HG02642 (cell line): ENCODE measurements around the gene RABL6.
"Not testable (repeated sequence)": the region's sequence is repeated elsewhere in the genome, so short reads cannot be mapped to it uniquely, and the experiment has no call there.

Experiments used
- ATAC-seq: cut with Tn5 transposase; IDR thresholded peaks from one replicate; pipeline ENCODE4 v1.9.1; 2021; ENCODE audit warnings: mild to moderate bottlenecking; ENCODE audit not compliant: unreplicated experiment, poor library complexity

The RABL6 gene

DNA sequence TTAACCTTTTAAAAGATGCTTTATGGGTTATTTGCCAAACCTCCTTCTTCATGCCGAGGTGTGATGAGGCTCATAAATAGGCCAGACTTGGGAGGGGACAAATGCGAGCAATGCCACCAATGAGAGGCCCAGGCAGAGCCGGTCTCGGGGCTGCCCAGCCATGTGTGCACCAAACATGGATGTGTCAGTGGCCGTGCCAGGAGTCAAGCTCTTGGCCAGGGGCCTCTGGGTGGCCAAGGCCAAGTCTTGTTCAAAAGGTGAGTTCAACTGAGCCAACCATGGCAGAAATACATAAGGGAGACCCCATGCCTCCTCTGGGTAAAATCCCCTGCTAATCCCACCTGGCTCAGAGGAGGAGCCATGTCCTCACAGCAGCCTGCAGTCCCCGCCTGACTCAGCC, 32.6 kb upstream of the RABL6 start:
- ATAC-seq: no peak

DNA sequence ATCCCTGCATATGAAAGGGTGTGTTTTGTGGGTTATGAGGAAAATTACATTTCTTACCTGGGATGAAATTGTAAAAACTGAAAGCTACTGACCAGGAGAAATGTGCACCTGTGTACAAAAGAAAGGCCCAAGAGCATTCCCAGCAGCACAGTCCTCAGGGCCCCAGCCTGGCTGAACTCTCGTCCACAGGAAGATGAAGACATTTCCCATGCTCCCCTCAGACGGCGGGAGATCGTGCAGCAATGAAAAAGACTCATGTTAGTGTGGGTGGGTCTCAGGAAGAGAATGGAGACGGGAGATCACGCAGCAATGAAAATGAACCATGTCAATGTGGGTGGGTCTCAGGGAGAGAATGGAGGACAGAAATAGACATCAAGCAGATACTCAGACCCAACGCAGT, 30.8 kb upstream of the RABL6 start:
- no peak for ATAC-seq

DNA sequence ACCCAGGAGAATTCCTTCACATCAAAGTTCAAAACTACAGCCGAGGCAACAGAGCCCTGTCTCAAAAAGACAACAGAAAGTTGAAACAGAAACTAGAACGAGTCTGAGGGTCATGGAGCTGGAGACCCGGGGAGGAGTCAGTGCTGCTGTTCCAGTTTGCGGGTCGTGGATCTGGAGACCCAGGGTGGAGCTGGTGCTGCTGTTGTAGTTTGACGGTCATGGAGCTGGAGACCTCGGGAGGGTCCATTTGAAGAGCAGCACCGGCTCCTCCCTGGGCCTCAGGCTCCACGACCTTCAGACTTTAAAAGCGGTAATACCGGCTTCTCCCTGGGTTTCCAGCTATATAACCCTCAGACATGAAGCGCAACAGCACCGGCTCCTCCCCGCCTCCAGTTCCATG, 30.4 kb upstream of the RABL6 start:
- no peak for ATAC-seq

DNA sequence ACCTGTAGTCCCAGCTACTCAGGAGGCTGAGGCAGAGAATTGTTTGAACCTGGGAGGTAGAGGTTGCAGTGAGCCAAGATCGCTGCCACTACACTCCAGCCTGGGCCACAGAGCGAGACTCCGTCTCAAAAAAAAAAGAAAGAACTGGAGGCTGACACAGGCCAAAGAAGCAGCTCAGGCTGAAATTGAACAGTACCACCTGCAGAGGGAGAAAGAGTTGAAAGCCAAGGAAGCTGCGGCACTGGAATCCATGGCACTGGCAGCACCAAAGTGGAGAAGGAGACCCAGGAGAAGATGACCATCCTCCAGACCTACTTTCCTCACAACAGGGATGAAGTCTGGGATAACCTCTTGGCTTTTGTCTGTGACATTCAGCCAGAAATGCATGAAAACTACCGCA, 27.9 kb upstream of the RABL6 start:
- ATAC-seq: no peak

DNA sequence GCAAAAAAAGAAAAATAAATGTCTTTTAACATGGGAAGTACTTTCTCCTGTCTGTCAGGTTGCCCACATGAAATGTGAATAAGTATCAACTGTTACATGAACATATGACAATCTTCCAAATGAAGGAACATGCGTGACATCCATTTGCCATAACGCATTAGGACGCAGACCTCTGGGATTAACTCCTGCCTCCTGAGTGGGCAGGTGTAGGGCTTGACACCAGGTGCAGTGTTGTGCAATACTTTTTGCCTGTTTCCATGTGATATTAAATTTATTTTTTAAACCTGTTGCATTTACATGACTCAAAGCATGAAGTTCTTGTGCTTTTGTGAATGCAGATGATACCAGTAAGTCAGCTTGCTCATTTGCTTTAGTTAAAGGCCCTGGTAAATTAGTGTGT, 25.3 kb upstream of the RABL6 start:
- ATAC-seq: no peak

DNA sequence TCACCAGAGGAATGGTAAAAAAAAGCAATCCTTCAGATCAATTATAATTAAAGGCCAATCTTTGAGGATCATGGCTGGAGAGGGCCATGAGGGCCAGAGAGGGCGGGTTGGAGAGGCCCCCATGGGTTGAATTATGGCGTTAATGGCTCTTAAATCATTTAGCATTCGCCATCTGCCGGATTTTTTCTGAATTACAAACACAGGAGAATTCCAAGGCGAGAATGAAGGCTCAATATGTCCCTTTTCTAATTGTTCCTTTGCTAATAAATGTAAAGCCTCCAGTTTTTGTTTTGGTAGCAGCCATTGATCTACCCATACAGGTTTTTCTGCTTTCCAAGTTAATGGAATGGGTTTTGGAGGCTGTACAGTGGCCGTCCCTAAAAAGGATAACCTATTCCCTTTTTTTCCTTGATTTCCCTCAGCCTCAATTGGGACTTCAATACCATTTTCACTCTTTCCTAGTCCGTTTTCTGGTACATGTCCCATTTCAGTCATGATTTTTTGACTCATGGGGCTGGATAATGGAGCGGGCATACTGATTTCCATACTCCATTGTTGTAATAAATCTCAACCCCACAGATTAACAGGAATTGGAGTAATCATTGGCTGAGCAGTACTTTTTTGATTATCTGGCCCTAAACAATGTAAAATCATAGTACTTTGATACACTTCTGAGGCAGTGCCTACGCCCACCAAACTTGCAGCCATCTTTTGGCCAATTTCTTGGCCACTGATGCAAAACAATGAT, 23.3 kb upstream of the RABL6 start:
- no peak for ATAC-seq

DNA sequence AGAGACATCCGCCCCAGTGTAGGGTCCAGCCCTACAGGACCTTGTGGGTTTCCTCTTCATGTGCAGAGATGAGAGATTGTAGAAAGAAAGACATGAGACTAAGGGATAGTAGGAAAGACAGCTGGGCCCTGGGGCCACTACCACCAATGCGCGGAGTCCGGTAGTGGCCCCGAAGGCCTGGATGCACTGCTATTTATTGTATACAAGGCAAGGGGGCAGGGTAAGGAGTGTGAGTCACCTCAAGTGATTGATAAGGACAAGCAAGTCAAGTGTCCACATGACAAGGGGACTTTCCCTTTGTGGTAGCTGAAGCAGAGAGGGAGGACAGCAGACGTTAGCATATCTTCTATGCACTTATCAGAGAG, 22.8 kb upstream of the RABL6 start:
- no peak for ATAC-seq

DNA sequence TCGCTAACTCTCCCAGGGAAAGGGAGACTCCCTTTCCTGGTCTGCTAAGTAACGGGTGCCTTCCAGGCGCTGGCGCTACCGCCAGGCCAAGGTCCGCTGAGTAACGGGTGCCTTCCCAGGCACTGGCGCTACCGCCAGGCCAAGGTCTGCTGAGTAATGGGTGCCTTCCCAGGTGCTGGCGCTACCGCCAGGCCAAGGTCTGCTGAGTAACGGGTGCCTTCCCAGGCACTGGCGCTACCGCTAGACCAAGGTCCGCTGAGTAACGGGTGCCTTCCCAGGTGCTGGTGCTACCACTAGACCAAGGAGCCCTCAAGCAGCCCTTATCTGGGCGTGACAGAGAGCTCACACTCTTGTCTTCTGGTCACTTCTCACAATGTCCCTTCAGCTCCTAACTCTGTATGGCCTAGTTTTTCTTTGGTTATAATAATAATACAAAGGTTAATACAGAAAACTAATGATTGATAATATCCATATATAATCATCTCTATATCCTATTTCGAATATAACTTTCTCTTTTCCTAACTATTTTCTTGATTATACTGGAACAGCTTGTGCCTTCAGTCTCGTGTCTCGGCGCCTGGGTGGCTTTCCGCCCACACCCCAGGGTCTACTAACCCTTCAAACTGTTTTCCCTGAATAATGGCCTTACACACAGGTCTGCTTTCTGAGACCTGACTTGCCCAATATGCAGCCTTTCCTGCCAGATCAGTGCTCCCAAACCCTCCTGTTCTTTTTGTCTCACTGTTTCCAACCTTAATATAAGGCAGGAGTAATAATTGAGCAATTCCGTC, 22.0 kb upstream of the RABL6 start:
- ATAC-seq: not testable (repeated sequence)

DNA sequence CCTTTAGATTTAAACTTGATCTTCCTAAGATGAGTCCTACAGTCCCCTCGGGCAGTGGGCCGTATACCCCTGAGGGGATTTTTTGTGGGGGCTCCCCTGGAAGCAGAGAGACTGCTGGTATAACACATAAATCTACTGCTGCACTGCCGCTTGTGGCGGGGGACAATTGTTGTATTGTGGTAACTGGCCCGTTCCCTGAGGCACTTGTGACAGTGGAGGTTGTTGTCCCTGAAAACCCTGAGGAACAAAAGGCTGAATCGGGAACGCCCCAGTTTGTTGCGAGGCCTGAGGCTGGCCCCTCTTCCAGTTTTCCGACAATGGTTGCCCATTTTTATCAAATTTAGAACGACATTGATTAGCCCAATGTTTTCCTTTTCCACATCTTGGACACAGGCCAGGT, 21.3 kb upstream of the RABL6 start:
- ATAC-seq: no peak

DNA sequence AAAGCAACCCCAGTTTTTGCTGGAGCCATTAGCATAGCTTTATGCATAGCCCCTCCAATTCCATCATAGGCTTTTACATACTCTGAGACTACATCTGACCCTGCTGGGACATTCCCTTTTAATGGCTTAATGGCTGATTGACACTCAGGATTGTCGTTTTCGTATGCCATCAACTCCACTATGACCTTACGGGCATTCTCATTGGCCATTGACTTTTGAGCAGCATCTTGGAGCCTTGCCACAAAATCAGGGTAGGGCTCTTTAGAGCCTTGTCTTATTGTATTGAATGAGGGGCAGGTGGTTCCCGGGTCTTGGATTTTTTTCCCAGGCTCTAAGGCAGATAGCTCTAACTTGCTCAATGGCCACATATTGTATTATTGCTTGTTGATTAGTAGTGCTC, 20.8 kb upstream of the RABL6 start:
- ATAC-seq: not testable (repeated sequence)

DNA sequence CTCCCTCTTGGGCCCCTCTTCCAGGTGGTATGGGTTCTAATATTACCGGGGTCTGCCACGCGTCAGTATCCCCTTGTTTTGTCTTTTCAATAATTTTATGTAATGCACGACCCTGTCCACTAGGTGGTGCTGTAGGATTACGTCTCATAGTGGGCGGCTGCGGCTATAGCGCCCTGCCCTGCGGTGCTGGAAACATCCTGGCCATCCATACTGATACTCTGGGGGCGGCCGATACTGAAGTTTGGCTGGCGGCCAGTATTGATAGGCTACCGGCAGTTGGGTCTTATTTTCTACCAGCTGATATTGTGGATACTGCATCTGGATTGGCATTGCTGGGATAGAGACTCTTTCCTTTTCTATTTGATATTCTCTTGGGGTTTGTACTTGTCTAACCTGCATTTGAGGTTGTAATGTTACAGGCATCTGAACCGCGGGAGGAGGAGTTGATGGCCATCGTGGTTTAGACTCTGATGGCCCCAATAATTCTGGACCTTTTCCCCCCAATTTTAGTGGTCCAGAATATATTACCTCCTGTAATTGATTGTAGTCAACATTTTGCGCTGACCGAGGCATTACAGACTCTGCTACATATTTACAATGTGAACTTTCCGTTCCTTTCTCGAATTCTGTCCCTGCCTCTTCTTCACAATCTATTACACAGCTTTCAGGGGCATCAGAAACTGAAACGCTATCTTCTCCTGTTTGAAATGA, 19.9 kb upstream of the RABL6 start:
- no peak for ATAC-seq

DNA sequence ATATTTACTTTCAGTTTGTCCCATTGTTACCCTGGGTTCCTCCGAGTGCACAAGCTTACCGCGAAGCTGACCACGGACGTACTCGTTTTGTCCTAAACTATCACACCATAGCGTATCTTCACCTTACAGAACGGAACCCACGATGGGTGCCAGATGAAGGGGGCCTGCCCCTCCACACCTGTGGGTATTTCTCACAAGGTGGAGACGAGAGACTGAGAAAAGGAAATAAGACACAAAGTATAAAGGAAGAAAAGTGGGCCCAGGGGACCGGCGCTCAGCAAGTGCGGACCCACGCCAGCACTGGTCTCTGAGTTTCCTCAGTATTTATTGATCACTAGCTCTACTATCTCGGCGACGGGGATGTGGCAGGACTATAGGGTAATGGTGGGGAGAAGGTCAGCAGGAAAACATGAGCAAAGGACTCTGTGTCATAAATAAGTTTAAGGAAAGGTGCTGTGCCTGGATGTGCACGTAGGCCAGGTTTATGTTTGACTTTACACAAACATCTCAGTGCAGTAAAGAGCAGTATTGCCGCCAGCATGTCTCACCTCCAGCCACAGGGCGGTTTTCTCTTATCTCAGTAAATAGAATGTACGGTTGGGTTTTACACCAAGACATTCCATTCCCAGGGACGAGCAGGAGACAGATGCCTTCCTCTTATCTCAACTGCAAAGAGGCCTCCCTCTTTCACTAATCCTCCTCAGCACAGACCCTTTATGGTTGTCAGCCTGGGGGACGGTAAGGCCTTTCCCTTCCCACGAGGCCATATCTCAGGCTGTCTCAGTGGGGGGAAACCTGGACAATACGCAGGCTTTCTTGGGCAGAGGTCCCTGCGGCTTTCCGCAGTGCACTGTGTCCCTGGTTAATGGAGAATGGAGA, 18.9 kb upstream of the RABL6 start:
- ATAC-seq: not testable (repeated sequence)

DNA sequence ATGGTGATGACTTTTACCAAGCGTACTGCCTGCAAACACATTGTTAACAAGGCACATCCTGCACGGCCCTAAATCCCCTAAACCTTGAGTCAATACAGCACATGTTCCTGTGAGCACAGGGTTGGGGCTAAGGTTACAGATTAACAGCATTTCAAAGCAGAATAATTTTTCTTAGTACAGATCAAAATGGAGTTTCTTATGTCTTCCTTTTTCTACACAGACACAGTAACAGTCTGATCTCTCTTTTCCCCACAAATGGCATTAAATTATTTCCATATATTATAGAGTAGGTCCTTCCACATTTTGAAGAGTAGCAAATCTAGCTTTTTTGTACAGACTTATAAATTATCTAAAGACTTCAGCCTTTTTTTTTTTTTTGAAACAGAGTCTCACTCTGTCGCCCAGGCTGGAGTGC, 18.2 kb upstream of the RABL6 start:
- no peak for ATAC-seq

DNA sequence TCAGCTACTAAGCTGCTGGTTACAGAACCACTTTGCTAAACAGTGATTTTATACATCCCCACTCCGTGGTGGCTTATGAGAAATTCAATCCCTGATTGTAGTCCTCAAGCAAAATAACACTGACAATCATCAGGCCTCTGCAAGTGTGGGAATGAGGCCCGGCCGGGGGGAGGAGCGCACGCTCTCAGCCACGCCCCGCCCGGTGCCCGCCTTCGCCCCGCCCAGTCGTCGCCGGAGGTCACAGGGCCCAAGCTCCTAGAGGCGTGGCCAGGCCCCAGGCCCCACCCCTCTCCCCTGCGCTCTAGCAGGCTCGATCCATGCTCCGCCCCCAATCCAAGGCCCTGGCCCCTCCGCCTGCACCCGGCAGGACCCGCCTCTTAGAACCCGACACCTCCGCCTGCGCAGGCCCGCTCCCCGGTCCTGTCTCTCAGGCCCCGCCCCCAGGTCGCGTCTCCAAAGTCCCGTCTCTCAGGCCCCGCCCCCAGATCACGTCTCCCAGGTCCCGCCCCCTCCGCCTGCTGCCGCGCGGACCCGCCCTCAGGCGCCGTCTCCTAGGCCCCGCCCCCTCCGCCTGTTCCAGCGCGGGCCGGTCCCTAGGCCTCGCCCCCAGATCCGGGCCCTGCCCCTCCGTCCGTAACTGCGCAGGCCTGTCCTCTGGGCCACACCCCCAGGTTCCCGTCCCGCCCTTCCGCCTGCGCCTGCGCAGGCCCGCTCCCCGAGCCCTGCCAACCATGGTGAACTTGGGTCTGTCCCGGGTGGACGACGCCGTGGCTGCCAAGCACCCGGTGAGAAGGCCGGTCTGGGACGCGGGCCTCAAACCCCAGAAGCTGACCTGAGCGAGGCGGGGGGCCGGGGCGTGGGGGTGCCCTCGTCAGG, 16.9 kb upstream of the RABL6 start, which contains the start of gene TMEM141:
Gene TMEM141 (plus strand): TSS at position 705 of the 876 bp plus-strand sequence. CDS start 27 bp downstream, at position 732.
- peak; percentile 87 for ATAC-seq

DNA sequence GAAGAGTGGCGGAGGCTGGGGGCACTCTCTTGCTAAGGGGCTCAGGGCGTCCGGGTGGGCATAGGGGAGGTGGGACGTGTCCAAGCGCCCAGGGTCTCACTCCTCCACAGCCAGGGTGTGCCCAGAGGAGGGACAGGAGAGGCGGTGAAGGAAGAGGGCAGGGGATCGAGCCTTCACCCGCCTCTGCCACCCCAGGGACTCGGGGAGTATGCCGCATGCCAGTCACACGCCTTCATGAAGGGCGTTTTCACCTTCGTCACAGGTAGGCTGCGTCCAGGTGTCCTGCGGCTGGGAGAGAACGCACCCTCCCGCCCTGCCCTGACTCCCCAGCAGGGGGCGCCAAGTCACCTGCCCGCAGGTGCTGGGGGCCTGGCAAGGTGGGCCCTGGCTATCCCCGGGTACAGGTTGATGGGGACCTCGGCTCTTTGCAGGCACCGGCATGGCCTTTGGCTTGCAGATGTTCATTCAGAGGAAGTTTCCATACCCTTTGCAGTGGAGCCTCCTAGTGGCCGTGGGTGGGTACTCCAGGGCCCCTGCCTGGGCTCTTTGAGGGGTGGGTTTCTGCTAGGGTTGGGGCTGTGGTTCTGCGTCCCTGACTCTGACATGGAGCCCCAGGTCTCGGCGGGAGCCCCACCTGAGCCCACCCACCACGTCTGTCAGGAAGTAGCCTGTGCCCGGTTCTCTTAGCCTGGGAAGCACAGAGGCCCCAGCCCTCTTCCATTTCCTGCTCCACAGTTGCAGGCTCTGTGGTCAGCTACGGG, 16.1 kb upstream of the RABL6 start:
- peak; percentile 10 for ATAC-seq

DNA sequence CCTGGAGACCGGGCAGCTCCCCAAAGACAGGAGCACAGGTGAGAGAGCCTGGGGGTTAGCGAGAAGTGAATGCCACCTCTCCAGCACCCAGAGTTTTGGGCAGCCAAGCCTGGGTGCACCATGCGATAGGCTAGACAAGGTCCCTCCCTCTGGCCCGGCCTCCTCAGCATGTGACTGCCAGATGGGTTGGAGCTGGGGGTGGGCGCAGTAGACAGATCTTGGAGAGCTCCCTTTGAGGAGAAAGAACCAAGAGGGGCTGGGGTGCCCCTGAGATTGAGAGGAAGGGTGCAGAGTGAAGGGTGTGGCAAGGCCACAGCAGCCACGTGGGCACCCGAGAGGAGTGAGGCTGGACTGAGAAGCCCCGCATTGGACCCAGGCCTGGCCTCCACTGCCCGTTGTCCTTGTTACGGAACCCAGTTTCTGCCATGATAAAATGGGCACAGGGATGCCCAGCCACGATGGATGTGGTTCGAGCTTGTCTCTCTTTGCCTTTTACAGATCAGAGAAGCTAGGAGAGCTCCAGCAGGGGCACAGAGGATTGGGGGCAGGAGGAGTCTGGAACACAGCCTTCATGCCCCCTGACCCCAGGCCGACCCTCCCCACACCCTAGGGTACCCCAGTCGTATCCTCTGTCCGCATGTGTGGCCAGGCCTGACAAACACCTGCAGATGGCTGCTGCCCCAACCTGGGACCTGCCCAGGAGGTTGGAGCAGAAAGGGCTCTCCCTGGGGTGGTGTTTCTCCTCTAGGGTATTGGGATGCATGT, 15.2 kb upstream of the RABL6 start:
- ATAC-seq: no peak

DNA sequence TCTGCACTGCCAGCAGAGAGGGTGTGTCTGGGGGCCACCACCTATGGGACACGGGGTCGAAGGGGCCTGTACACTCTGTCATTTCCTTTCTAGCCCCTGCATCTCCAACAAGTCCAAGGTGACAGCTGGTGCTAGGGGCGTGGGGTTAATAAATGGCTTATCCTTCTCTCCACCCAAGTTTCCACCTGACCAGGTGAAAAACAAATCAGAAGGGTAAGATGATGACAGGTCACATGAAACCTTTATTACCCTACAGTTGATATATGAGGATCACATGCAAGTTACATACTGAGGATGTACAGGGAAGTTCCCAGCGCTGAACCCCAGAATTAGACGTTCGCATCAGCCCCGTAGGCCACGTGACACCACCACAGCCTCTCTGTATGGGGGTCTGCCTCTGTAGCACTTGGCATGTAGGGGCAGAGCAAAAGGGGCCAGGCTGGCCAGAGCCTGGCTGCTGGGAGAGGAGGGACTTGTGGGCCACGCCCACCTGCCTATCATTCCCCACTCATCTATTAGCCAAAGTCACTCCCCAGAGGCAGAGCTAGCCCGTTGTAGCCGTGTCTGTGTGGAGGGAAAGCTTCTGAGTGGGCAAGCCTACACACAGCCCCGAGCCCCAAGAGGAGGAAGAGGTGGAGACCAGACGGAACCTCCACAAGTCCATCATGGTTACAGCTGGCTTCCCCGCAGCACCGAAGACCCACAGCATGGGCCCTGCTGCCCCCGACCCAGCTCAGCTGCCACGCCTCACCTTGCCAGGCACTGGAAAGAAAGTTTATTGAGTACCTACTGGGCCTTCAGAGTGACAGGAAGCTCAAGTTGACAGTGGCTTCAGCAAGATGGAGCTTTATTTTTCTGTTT, 14.4 kb upstream of the RABL6 start:
- ATAC-seq: no peak
